H1 (cell line): ENCODE results near the gene NELL2. TPM values are rescaled to one million over a fixed set of nuclear protein-coding genes. Genes with fewer than 3 reads are reported as not detected.

Experiments
- CTCF ChIA-PET: fragments of 300-600 bp; sonication (Branson Sonifier 250); formaldehyde crosslinking; loops from one replicate; lab custom pipeline; 2021; ENCODE audit not compliant: partially characterized antibody; lab: Charles Lee
- POLR2A ChIA-PET: fragments of 300-600 bp; sonication (Branson Sonifier 250); formaldehyde crosslinking; loops from one replicate; lab custom pipeline; 2021; ENCODE audit warnings: inconsistent platforms; ENCODE audit not compliant: partially characterized antibody; lab: Charles Lee
- DNase-seq, 2 experiments: peaks; one replicate each; pipeline versions ENCODE4 v3.0.0 to v3.0.0-alpha.2; 2010 to 2022; ENCODE audit warnings: low spot score in 2 of 2, low read depth in 1 of 2, mixed read lengths in 1 of 2
- FAIRE-seq: peaks from 2 replicates; lab custom pipeline; 2011; peaks lifted over from hg19 to GRCh38; lab: Jason Lieb, UNC
- H2AFZ ChIP-seq: 2 replicates; pipeline ENCODE4 v1.8.1; 2012; ENCODE audit warnings: low read length, inconsistent platforms
- H2AK5ac ChIP-seq: 2 replicates; pipeline ENCODE4 v1.6.1; 2013; ENCODE audit warnings: low read depth, low read length
- H2BK120ac ChIP-seq: replicated peaks from 2 replicates; pipeline ENCODE3; 2013; ENCODE audit warnings: low read depth, low read length, inconsistent platforms
- H2BK12ac ChIP-seq: 2 replicates; pipeline ENCODE4 v1.6.1; 2013; ENCODE audit warnings: low read depth, low read length
- H2BK15ac ChIP-seq: 2 replicates; pipeline ENCODE4 v1.6.1; 2013; ENCODE audit warnings: low read length
- H2BK20ac ChIP-seq: 2 replicates; pipeline ENCODE4 v1.6.1; 2013; ENCODE audit warnings: low read length
- H2BK5ac ChIP-seq: 2 replicates; pipeline ENCODE4 v1.6.1; 2013; ENCODE audit warnings: low read depth, low read length
- H3K14ac ChIP-seq: 2 replicates; pipeline ENCODE4 v1.6.1; 2013; ENCODE audit warnings: inconsistent platforms; ENCODE audit not compliant: insufficient read length
- H3K18ac ChIP-seq: 2 replicates; pipeline ENCODE4 v1.6.1; 2013; ENCODE audit warnings: low read length; ENCODE audit errors: extremely low read depth
- H3K23ac ChIP-seq: 2 replicates; pipeline ENCODE4 v1.6.1; 2013; ENCODE audit warnings: inconsistent platforms; ENCODE audit not compliant: insufficient read length
- H3K23me2 ChIP-seq: 2 replicates; pipeline ENCODE4 v1.6.1; 2013; ENCODE audit warnings: low read depth, low read length
- H3K27ac ChIP-seq: 2 replicates; pipeline ENCODE4 v1.6.1; 2011; ENCODE audit warnings: low read depth, low read length, inconsistent platforms
- H3K27me3 ChIP-seq, 4 experiments: replicated peaks in 1 of 4; 1 replicate in 1 of 4; 2 replicates in 3 of 4; pipeline versions ENCODE4 v1.6.1 to v1.8.1; 2011 to 2013; ENCODE audit warnings: low read length in 3 of 4, mild to moderate bottlenecking in 3 of 4, inconsistent platforms in 2 of 4, mixed read lengths in 2 of 4, moderate library complexity in 1 of 4; ENCODE audit not compliant: control insufficient read depth in 3 of 4, insufficient read depth in 3 of 4; ENCODE audit errors: extremely low read depth in 1 of 4
- H3K36me3 ChIP-seq, 4 experiments: 2 replicates each; pipeline versions ENCODE4 v1.6.1 to v1.8.1; 2011 to 2013; ENCODE audit warnings: mild to moderate bottlenecking in 4 of 4, low read length in 3 of 4, moderate library complexity in 2 of 4, control low read depth in 1 of 4, inconsistent platforms in 1 of 4; ENCODE audit not compliant: insufficient read depth in 4 of 4, control insufficient read depth in 2 of 4
- H3K4ac ChIP-seq: replicated peaks from 2 replicates; pipeline ENCODE3; 2013; ENCODE audit warnings: low read length, low read depth, mixed read lengths, inconsistent platforms; ENCODE audit not compliant: insufficient read length
- H3K4me1 ChIP-seq, 4 experiments: replicated peaks in 1 of 4; 1 replicate in 1 of 4; 2 replicates in 3 of 4; pipeline versions ENCODE4 v1.6.1 to v1.8.1; 2011 to 2013; ENCODE audit warnings: low read length in 3 of 4, inconsistent platforms in 2 of 4, mixed read lengths in 1 of 4; ENCODE audit not compliant: insufficient read depth in 4 of 4, control insufficient read depth in 3 of 4
- H3K4me2 ChIP-seq, 2 experiments: 2 replicates each; pipeline versions ENCODE4 v1.6.1 to v1.8.1; 2011 to 2013; ENCODE audit warnings: low read depth in 2 of 2, low read length in 2 of 2, control low read depth in 1 of 2, inconsistent platforms in 1 of 2, mild to moderate bottlenecking in 1 of 2; ENCODE audit not compliant: insufficient read depth in 1 of 2
- H3K4me3 ChIP-seq, 4 experiments: fragments of 200-600, 300-600 bp in 1 of 4; sonication (generic), shearing (Covaris generic), sonication (Bioruptor Twin) in 1 of 4; 2 replicates each; pipeline versions ENCODE4 v1.5.1 to v1.8.1; 2011 to 2016; ENCODE audit warnings: low read length in 4 of 4, low read depth in 3 of 4, control low read depth in 2 of 4, inconsistent platforms in 2 of 4, mild to moderate bottlenecking in 2 of 4, mixed read lengths in 1 of 4, moderate library complexity in 1 of 4; ENCODE audit not compliant: insufficient read depth in 2 of 4; ENCODE audit errors: extremely low read depth in 1 of 4
- H3K56ac ChIP-seq: replicated peaks from 2 replicates; pipeline ENCODE3; 2013; ENCODE audit warnings: low read depth, mild to moderate bottlenecking, mixed read lengths, low read length, inconsistent platforms; ENCODE audit not compliant: insufficient read length
- H3K79me1 ChIP-seq: 2 replicates; pipeline ENCODE4 v1.6.1; 2013; ENCODE audit warnings: low read depth, low read length, control low read depth
- H3K79me2 ChIP-seq, 2 experiments: 2 replicates each; pipeline versions ENCODE4 v1.6.1 to v1.8.1; 2012 to 2013; ENCODE audit warnings: low read length in 2 of 2, mild to moderate bottlenecking in 2 of 2, inconsistent platforms in 1 of 2; ENCODE audit not compliant: insufficient read depth in 2 of 2, control insufficient read depth in 1 of 2
- H3K9ac ChIP-seq, 4 experiments: replicated peaks in 1 of 4; 1 replicate in 1 of 4; 2 replicates in 3 of 4; pipeline versions ENCODE4 v1.6.1 to v1.8.1; 2011 to 2013; ENCODE audit warnings: low read depth in 3 of 4, low read length in 3 of 4, control low read depth in 2 of 4, mild to moderate bottlenecking in 2 of 4, moderate library complexity in 2 of 4, inconsistent platforms in 1 of 4; ENCODE audit errors: extremely low read depth in 1 of 4
- H3K9me3 ChIP-seq, 2 experiments: 2 replicates each; pipeline versions ENCODE4 v1.6.1 to v1.8.1; 2012 to 2013; ENCODE audit warnings: mild to moderate bottlenecking in 2 of 2, moderate library complexity in 2 of 2, control low read depth in 1 of 2, inconsistent platforms in 1 of 2, low read depth in 1 of 2, low read length in 1 of 2, mixed read lengths in 1 of 2; ENCODE audit not compliant: insufficient read depth in 2 of 2
- H4K20me1 ChIP-seq, 2 experiments: replicated peaks in 1 of 2; 2 replicates each; pipeline versions ENCODE3 to v1.8.1; 2011 to 2013; ENCODE audit warnings: inconsistent platforms in 2 of 2, low read length in 2 of 2, mild to moderate bottlenecking in 1 of 2; ENCODE audit not compliant: insufficient read depth in 2 of 2, control insufficient read depth in 1 of 2
- H4K5ac ChIP-seq: 2 replicates; pipeline ENCODE4 v1.6.1; 2013; ENCODE audit warnings: low read length, low read depth, mixed read lengths, inconsistent platforms; ENCODE audit not compliant: insufficient read length
- H4K8ac ChIP-seq: 2 replicates; pipeline ENCODE4 v1.8.0; 2013; ENCODE audit warnings: mild to moderate bottlenecking, moderate library complexity, low read length, inconsistent platforms; ENCODE audit not compliant: insufficient read depth; ENCODE audit errors: extremely low read depth
- H4K91ac ChIP-seq: replicated peaks from 2 replicates; pipeline ENCODE3; 2013; ENCODE audit warnings: low read length, mixed read lengths, inconsistent platforms; ENCODE audit not compliant: insufficient read length
- BRCA1 ChIP-seq: IDR thresholded peaks from 2 replicates; pipeline ENCODE4 v1.6.1; 2012; ENCODE audit warnings: low read depth, low read length, improper control_type of control experiment
- EP300 ChIP-seq, 2 experiments: IDR thresholded peaks; 1 replicate in 1 of 2; 2 replicates in 1 of 2; pipeline ENCODE4 v1.6.1; 2011 to 2012; ENCODE audit warnings: low read depth in 2 of 2, low read length in 2 of 2, mild to moderate bottlenecking in 2 of 2, borderline replicate concordance in 1 of 2, inconsistent platforms in 1 of 2, moderate library complexity in 1 of 2
- FOSL1 ChIP-seq: IDR thresholded peaks from 2 replicates; pipeline ENCODE4 v1.6.1; 2011; ENCODE audit warnings: mild to moderate bottlenecking, low read depth, low read length, moderate library complexity; ENCODE audit not compliant: insufficient read depth
- NRF1 ChIP-seq: IDR thresholded peaks from 2 replicates; pipeline ENCODE4 v1.6.1; 2011; ENCODE audit warnings: mild to moderate bottlenecking, low read depth, low read length, improper control_type of control experiment
- PHF8 ChIP-seq: fragments of 200-600 bp; sonication (generic); conservative IDR thresholded peaks from 2 replicates; pipeline ENCODE4 v1.7.1; 2012; ENCODE audit warnings: low read depth, mild to moderate bottlenecking, inconsistent platforms, low read length, moderate library complexity
- SP1 ChIP-seq: IDR thresholded peaks from 2 replicates; pipeline ENCODE4 v1.6.1; 2011; ENCODE audit warnings: low read depth, low read length
- WGBS, 2 experiments: shearing (Covaris generic) in 1 of 2; methylation state at CpG; one replicate each; pipeline versions ENCODE4 v1.1.6 to v1.1.7; 2013 to 2015; ENCODE audit warnings: low lambda C conversion rate in 2 of 2, mixed read lengths in 2 of 2, inconsistent platforms in 1 of 2, low coverage in 1 of 2, missing lambda C conversion rate in 1 of 2; ENCODE audit not compliant: insufficient replicate concordance in 2 of 2, insufficient coverage in 1 of 2, insufficient read length in 1 of 2; ENCODE audit errors: extremely low coverage in 1 of 2, missing lambda C conversion rate in 1 of 2; 5-methylcytosine and 5-hydroxymethylcytosine counted together
- polyA plus RNA-seq, 7 experiments: library from polyadenylated mRNA; depleted of rRNA in 3 of 7; stranded (reverse) in 5 of 7; unstranded in 2 of 7; fragments of >200 nt in 5 of 7; fragments of 200-250 nt in 2 of 7; gene quantifications; 1 replicate in 5 of 7; 2 replicates in 1 of 7; 4 replicates in 1 of 7; pipeline versions ENCODE4 v1.2.1 to v1.2.3, GENCODE V29; 2011 to 2013; ENCODE audit warnings: missing spikeins in 2 of 7, mixed read lengths in 2 of 7
- total RNA-seq: library from RNA; stranded (reverse); fragmentation: NEBNext Ultra II Directional; extraction: Animal tissue kit (Norgen Biotek cat#: 25700); gene quantifications from 2 replicates; pipeline ENCODE4 v1.2.1, GENCODE V29; 2021
- TF ChIP-seq, protein P1 (sequence below): IDR thresholded peaks from 2 replicates; pipeline ENCODE4 v1.6.1; 2011; ENCODE audit warnings: low read depth, mild to moderate bottlenecking, low read length; ENCODE audit not compliant: insufficient read depth

The NELL2 gene
- total and polyA plus RNA-seq, 2 of the 8 experiments (the other 6 are each of a cell fraction or from before 2014, with no cell fraction given): 54.2 to 56.8 TPM

DNA sequence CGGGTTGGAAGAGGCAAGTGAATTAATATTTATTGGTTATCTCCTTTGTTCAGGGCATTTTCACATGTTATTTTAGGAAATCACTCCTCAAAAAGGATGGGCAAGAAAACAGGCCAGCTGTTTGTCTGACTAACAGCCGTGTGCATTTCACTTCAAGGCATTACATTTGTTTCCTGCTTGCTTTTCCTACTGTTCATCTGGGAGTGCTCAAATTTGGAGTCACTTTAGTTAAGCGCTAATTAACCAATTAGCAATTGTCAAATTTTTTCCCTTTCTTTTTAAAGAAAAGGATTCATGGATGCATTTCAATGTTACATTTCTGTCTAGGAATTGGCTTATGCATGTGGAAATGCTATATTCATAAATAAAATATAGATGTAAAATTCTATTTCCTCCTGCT, 415.9 kb downstream of the NELL2 start:
- ChIA-PET POLR2A (no interaction called here), CTCF (interaction anchor here (0.6 kb wide), 1 partner anchor 502 kb away, joined by 3 read pairs; no protein-coding TSS in a partner anchor)
- Histone ChIP-seq H3K23me2 (no peaks in the 10 kb centered on the region; the same call in 1 of the 2 replicates), H3K79me2 (no peaks in the 10 kb centered on the region), H2AFZ (no peak overlapping the region), H3K4me1 (peaks cover 0 to 5% (median 4%) of the 10 kb centered on the region in 4 experiments; a peak in 2 of 7 replicates), H4K20me1 (no peaks in the 10 kb centered on the region), H4K5ac (no peak overlapping the region), H3K4me3 (no peak overlapping the region), H3K4me2 (no peak overlapping the region), H3K4ac (no peak overlapping the region), H3K9me3 (no peaks in the 10 kb centered on the region), H3K9ac (no peak overlapping the region), H3K27me3 (no peaks in the 10 kb centered on the region), H2BK120ac (no peak overlapping the region), H2BK5ac (no peak overlapping the region), H3K27ac (no peak overlapping the region), H2AK5ac (no peak overlapping the region), H3K14ac (no peak overlapping the region), H4K8ac (no peak overlapping the region), H4K91ac (no peak overlapping the region), H2BK20ac (no peak overlapping the region), H3K23ac (no peak overlapping the region), H3K79me1 (no peaks in the 10 kb centered on the region), H2BK15ac (no peak overlapping the region), H3K36me3 (no peaks in the 10 kb centered on the region), H3K56ac (no peak overlapping the region), H2BK12ac (no peak overlapping the region), H3K18ac (no peak overlapping the region)
- no peak for FAIRE-seq
- TF ChIP-seq PHF8 (no peak), NRF1 (no peak), EP300 (IDR thresholded peaks at IDR 0.05; ENCODE audit: borderline replicate concordance in 1 of 2, low read depth in 2 of 2, low read length in 2 of 2) (no peak), FOSL1 (no peak), BRCA1 (no peak), SP1 (no peak)
- TF ChIP-seq, protein P1, sequence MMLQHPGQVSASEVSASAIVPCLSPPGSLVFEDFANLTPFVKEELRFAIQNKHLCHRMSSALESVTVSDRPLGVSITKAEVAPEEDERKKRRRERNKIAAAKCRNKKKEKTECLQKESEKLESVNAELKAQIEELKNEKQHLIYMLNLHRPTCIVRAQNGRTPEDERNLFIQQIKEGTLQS: no peak
- DNase-seq: no peak
- 83% methylated on average over 3 of the region's 3 CpGs; no CpG with 5 or more reads in 1 of the 2 experiments for WGBS, 2 experiments
